ENCODE data around the gene CHGA.
A peak's percentile ranks its signal among the peaks of the same experiment; 100 is the strongest.

Gene CHGA

DNA sequence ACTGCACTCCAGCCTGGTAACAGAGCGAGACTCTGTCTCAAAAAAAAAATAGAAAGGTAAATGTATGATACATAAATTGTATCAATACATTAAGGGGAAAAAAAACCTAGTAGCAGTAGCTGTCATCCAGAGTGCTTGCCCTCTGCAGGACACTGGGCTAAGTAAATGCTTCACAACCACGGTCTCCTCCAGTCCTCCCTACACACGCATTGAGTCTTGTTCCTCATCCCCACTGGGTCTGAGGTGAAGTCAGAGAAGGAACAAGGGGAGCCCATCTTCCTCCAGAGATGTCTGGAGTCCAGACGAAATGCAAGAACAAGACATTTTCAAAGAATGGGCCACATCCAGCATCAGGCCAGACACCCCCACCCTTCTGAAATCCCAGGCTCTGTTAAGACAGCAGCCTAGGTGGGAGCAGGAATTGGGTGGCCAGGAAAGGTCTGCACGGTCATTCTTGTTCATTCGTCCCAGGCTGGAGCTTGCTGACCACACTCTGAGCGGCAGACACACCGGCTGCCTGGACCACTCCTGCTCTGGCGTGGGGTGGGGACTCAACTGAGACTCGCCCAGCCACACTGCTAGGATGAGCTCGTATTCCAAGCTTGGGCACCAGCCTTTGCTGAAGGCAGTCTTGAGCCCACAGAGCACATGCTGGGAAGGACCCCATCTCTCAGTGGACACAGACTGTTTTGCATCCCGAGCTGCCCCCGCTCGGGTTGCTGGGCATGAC, 45.5 kb downstream of the CHGA start:
- no peak for DNase-seq (ENCODE audit: low spot score)
- in situ Hi-C loops (cut with MboI; ENCODE audit: low pct_unique_long_range_greater_than_20kb, low sequenced_read_pairs, unreplicated experiment), result no loop called here
- TF ChIP-seq, protein P1, sequence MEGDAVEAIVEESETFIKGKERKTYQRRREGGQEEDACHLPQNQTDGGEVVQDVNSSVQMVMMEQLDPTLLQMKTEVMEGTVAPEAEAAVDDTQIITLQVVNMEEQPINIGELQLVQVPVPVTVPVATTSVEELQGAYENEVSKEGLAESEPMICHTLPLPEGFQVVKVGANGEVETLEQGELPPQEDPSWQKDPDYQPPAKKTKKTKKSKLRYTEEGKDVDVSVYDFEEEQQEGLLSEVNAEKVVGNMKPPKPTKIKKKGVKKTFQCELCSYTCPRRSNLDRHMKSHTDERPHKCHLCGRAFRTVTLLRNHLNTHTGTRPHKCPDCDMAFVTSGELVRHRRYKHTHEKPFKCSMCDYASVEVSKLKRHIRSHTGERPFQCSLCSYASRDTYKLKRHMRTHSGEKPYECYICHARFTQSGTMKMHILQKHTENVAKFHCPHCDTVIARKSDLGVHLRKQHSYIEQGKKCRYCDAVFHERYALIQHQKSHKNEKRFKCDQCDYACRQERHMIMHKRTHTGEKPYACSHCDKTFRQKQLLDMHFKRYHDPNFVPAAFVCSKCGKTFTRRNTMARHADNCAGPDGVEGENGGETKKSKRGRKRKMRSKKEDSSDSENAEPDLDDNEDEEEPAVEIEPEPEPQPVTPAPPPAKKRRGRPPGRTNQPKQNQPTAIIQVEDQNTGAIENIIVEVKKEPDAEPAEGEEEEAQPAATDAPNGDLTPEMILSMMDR (IDR thresholded peaks at IDR 0.05; ENCODE audit: extremely low read depth, insufficient read depth, missing control alignments), result no peak

DNA sequence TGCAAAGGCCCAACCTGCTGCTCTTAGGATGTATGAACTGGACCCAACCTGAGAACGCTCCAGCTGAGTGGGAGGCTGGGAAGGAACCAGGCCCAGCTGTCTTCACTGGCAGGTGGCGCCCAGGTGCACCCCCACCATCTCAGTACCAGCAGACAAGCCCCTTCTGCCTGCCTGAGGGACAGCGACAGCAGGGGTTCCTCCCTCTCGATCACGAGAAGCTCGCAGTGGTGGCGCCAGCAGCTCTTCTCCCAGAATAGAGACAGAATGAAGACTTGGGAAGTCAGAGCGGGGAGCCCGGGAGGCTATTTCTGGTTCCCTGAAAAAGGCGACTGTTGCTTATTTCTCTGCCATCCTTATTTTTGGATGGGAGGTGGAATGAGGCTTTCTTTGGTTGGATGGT, 46.5 kb downstream of the CHGA start:
- in situ Hi-C loops (cut with MboI; ENCODE audit: low pct_unique_long_range_greater_than_20kb, low sequenced_read_pairs, unreplicated experiment), result no loop called here

DNA sequence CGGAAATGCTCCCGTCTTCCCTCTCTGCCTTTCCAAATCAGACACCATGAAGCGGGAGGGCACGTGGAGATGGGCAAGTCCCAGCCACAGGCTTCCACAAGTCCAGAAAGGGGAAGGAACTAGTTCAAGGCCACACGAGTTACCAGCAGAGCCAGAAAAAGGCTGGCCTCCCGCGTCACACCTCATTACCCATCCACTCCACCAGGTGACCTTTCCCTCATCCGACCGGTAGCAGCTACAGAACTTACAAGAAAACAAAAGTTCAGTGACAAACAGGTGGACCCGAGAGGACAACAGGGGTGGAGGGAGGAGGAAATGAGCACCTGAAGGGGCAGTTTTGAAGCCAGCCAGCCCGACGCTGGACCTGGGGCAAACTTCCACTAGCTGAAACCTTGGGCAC, 46.9 kb downstream of the CHGA start:
- in situ Hi-C loops (cut with MboI; ENCODE audit: low pct_unique_long_range_greater_than_20kb, low sequenced_read_pairs, unreplicated experiment), result no loop called here
- DNase-seq (ENCODE audit: low spot score), result no peak
- TF ChIP-seq, protein P1 (IDR thresholded peaks at IDR 0.05; ENCODE audit: extremely low read depth, insufficient read depth, missing control alignments), result no peak

More for the DNA sequence above, 46.5 kb downstream of the CHGA start:
- TF ChIP-seq, protein P1 (IDR thresholded peaks at IDR 0.05; ENCODE audit: extremely low read depth, insufficient read depth, missing control alignments), result no peak
- no peak for DNase-seq (ENCODE audit: low spot score)

DNA sequence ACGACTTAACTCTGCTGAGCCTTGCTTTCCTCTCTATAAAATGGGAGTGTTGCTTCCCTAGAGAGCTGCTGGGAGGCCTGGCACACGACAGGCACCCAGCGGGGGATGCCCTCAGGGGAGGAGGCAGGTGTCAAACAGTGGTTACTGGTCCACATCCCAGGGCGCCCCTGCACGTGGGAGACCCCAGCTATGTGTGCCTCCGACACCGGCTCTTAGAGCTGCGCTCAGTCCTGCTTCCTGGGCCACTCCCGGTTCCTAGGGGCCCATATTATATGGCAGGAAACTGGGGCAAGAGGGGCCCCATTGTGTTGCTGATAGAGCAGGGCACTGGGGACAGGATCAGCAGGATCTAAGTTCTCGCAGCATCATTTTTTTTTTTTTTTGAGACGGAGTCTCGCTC, 47.3 kb downstream of the CHGA start:
- DNase-seq (ENCODE audit: low spot score), result no peak
- in situ Hi-C loops (cut with MboI; ENCODE audit: low pct_unique_long_range_greater_than_20kb, low sequenced_read_pairs, unreplicated experiment), result no loop called here
- TF ChIP-seq, protein P1 (IDR thresholded peaks at IDR 0.05; ENCODE audit: extremely low read depth, insufficient read depth, missing control alignments), result no peak

DNA sequence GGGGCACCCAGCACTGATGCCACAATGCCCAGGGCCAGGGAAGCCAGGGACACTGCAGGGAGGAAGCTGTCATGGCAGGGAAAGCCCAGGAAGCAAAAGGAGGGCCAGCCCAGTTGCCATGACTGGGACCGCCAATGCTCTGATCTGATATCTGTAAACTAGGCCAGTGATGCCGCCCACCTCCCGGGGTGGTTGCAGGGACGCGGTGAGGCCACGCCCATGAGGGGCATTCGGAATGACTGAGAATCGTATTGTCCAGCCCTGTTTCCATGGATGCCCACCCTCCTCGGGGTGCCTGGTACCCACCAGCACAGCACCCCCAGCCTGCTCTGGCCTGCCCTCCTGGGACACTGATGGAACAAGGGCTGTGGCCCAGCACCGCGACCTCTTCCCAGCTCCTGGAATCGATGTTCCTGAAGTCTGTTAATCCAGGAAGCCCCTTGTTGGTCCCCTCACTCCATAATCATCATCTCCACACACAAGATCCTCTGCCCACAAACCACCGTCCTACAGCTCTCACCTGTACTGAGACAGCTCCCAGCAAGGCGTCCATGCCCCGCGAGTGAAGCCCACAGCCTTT, 48.7 kb downstream of the CHGA start:
- TF ChIP-seq, protein P1 (IDR thresholded peaks at IDR 0.05; ENCODE audit: extremely low read depth, insufficient read depth, missing control alignments), result no peak
- no peak for DNase-seq (ENCODE audit: low spot score)
- in situ Hi-C loops (cut with MboI; ENCODE audit: low pct_unique_long_range_greater_than_20kb, low sequenced_read_pairs, unreplicated experiment), result no loop called here

DNA sequence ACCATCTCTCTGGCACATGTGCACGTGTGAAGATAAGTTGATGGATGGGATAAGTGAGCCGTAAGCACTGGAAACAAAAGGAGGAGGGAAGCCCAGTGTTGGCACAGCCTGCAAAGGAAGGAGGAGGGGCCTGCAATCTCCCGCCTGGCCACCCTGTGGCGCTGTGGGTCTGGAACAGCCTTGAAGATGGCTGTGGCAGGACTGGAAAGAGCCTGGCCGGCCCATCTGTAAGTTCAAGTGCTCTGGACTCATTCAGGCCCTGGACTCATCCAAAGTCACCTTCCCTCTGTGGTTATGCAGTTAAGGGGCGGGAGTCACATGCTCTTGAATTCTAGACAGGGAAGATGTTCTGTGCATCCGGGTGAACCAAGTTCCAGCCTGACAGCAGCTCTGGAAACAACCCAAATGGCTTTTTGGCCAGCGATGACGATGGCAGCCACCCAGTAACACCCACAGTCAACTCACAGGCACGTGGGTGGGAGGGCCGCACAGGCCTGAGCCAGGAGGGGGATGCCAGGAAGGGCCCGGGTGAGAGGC, 50.4 kb downstream of the CHGA start:
- no peak for DNase-seq (ENCODE audit: low spot score)
- in situ Hi-C loops (cut with MboI; ENCODE audit: low pct_unique_long_range_greater_than_20kb, low sequenced_read_pairs, unreplicated experiment), result no loop called here
- TF ChIP-seq, protein P1 (IDR thresholded peaks at IDR 0.05; ENCODE audit: extremely low read depth, insufficient read depth, missing control alignments), result peak; percentile 39

All from GM13977 (cell line).